Measurements from ENCODE around the gene PKNOX2.

- TF ChIP-seq POLR2A (IDR thresholded peaks at IDR 0.05) (no peak), CTCF (IDR thresholded peaks at IDR 0.05) (no peak)
Observed at GRCh38 chr11:125167292-125167953, 2.9 kb downstream of the PKNOX2 start.

Measured in lower leg skin (tissue), 3 donors.